Sciatic nerve (tissue), 2 donors: ENCODE measurements around the gene GDF7. TPM values are rescaled to one million over a fixed set of nuclear protein-coding genes. Genes with fewer than 3 reads are reported as not detected.
A peak's percentile ranks its signal among the peaks of the same experiment; 100 is the strongest.

ENCODE experiments used
- ATAC-seq: fragments of 200-7000 bp; cut with Tn5 transposase; one replicate; pipeline ENCODE4 v1.9.1; 2020; ENCODE audit warnings: mild to moderate bottlenecking, moderate library complexity
- DNase-seq: peaks from one replicate; pipeline ENCODE4 v3.0.0-alpha.2; 2020; ENCODE audit warnings: low spot score
- intact Hi-C: fragments of 100-400 bp; cut with DNase I; formaldehyde crosslinking; loops from one replicate; pipeline ENCODE4 v1.14.2; 2022
- total RNA-seq: library from RNA; stranded (reverse); fragmentation: NEBNext Ultra II Directional; extraction: Animal tissue kit (Norgen Biotek cat#: 25700); gene quantifications from one replicate; pipeline ENCODE4 v1.2.1, GENCODE V29; 2021
- donor health status: DM: no; HTN: no; CAD: no.
- donor health status: DM: no; HTN: no; CAD: no.

GDF7 gene
- total RNA-seq, 1 donor from 2014 or later: 7.6 TPM

GRCh38 chr2:20626698-20627513 lies 40.0 kb upstream of the GDF7 start:
- DNase-seq (peak; percentile 58), ATAC-seq (peak; percentile 40)
- intact Hi-C loops: no loop called here

GRCh38 chr2:20627712-20628380 lies 39.1 kb upstream of the GDF7 start:
- ATAC-seq: no peak
- intact Hi-C loops: no loop called here
- DNase-seq: peak; percentile 49

- ATAC-seq: no peak
- DNase-seq: no peak
These were observed 37.8 kb upstream of the GDF7 start for GRCh38 chr2:20629181-20629580.

GRCh38 chr2:20629581-20630171 lies 37.3 kb upstream of the GDF7 start:
- intact Hi-C loops: no loop called here

More at GRCh38 chr2:20629181-20629580, 37.8 kb upstream of the GDF7 start:
- intact Hi-C loops: no loop called here

GRCh38 chr2:20630967-20631366 lies 36.0 kb upstream of the GDF7 start:
- no peak for ATAC-seq

More at GRCh38 chr2:20629581-20630171, 37.3 kb upstream of the GDF7 start:
- no peak for ATAC-seq
- no peak for DNase-seq

GRCh38 chr2:20631617-20632307 lies 35.2 kb upstream of the GDF7 start:
- ATAC-seq (no peak), DNase-seq (no peak)
- intact Hi-C loops: no loop called here

More at GRCh38 chr2:20630967-20631366, 36.0 kb upstream of the GDF7 start:
- intact Hi-C loops: no loop called here
- DNase-seq: no peak

- DNase-seq (no peak), ATAC-seq (no peak)
- intact Hi-C loops: no loop called here
These were observed 34.4 kb upstream of the GDF7 start for GRCh38 chr2:20632446-20632990.

GRCh38 chr2:20633001-20633400 lies 33.9 kb upstream of the GDF7 start:
- DNase-seq: no peak
- intact Hi-C loops: no loop called here
- no peak for ATAC-seq

GRCh38 chr2:20633794-20634506 lies 33.0 kb upstream of the GDF7 start:
- ATAC-seq: no peak
- intact Hi-C loops: no loop called here
- DNase-seq: no peak

- intact Hi-C loops: no loop called here
- ATAC-seq (no peak), DNase-seq (no peak)
These were observed 32.3 kb upstream of the GDF7 start for GRCh38 chr2:20634507-20635112.

- intact Hi-C loops: no loop called here
- no peak for ATAC-seq
- no peak for DNase-seq
These were observed 31.8 kb upstream of the GDF7 start for GRCh38 chr2:20635113-20635510.

GRCh38 chr2:20635675-20636584 lies 31.0 kb upstream of the GDF7 start:
- ATAC-seq: peak; percentile 93
- DNase-seq: peak; percentile 94
- intact Hi-C loops: loop anchor here (2.0 kb wide), 1 partner anchor 195 kb away; no protein-coding TSS in a partner anchor

GRCh38 chr2:20637147-20637546 lies 29.8 kb upstream of the GDF7 start:
- intact Hi-C loops: loop anchor here (2.0 kb wide), 1 partner anchor 196 kb away; no protein-coding TSS in a partner anchor
- no peak for DNase-seq
- ATAC-seq: no peak

- DNase-seq (no peak), ATAC-seq (no peak)
- intact Hi-C loops: no loop called here
These were observed 28.9 kb upstream of the GDF7 start for GRCh38 chr2:20638014-20638413.

GRCh38 chr2:20638646-20639430 lies 28.1 kb upstream of the GDF7 start:
- no peak for DNase-seq
- ATAC-seq: no peak
- intact Hi-C loops: no loop called here

- peak; percentile 8 for ATAC-seq
- intact Hi-C loops: loop anchor here (10.0 kb wide), 1 partner anchor 256 kb away; no protein-coding TSS in a partner anchor
- DNase-seq: no peak
These were observed 26.4 kb upstream of the GDF7 start for GRCh38 chr2:20640411-20641122.
